Hepatocyte (in vitro differentiated cells): ENCODE measurements around the gene STT3B. TPM values are rescaled to one million over a fixed set of nuclear protein-coding genes. Genes with fewer than 3 reads are reported as not detected.

Experiments
- DNase-seq: peaks from one replicate; pipeline ENCODE4 v3.0.0-alpha.2; 2016; ENCODE audit warnings: low spot score
- H2AFZ ChIP-seq: fragments of 200-600 bp; sonication (generic); 2 replicates; pipeline ENCODE4 v1.6.0; 2016; ENCODE audit warnings: antibody characterized with exemption, mild to moderate bottlenecking
- H3K27ac ChIP-seq: fragments of 200-600 bp; sonication (generic); 2 replicates; pipeline ENCODE4 v1.5.1; 2016; ENCODE audit warnings: mild to moderate bottlenecking
- H3K27me3 ChIP-seq: fragments of 200-600 bp; sonication (generic); 2 replicates; pipeline ENCODE4 v1.6.1; 2016
- H3K36me3 ChIP-seq: fragments of 200-600 bp; sonication (generic); replicated peaks from 2 replicates; pipeline ENCODE4 v1.5.1; 2016; ENCODE audit warnings: low read depth; ENCODE audit not compliant: insufficient read depth
- H3K4me1 ChIP-seq: fragments of 200-600 bp; sonication (generic); 2 replicates; pipeline ENCODE4 v1.5.1; 2016; ENCODE audit warnings: mild to moderate bottlenecking, moderate library complexity; ENCODE audit not compliant: insufficient read depth
- H3K4me2 ChIP-seq: fragments of 200-600 bp; sonication (generic); 2 replicates; pipeline ENCODE4 v1.6.0; 2016
- H3K4me3 ChIP-seq: fragments of 200-600 bp; sonication (generic); 2 replicates; pipeline ENCODE4 v1.5.1; 2016; ENCODE audit warnings: mild to moderate bottlenecking
- H3K79me2 ChIP-seq: fragments of 200-600 bp; sonication (generic); 2 replicates; pipeline ENCODE4 v1.6.0; 2017; ENCODE audit warnings: mild to moderate bottlenecking
- H3K9me2 ChIP-seq: fragments of 200-600 bp; sonication (generic); replicated peaks from 2 replicates; pipeline ENCODE4 v1.6.0; 2017; ENCODE audit warnings: mild to moderate bottlenecking; ENCODE audit not compliant: insufficient read depth
- H3K9me3 ChIP-seq: fragments of 200-600 bp; sonication (generic); 2 replicates; pipeline ENCODE4 v1.5.1; 2016; ENCODE audit warnings: low read depth, mild to moderate bottlenecking
- H4K20me1 ChIP-seq: fragments of 200-600 bp; sonication (generic); 2 replicates; pipeline ENCODE4 v1.6.0; 2016; ENCODE audit warnings: mild to moderate bottlenecking; ENCODE audit not compliant: insufficient read depth, poor library complexity, severe bottlenecking
- CTCF ChIP-seq: fragments of 200-600 bp; sonication (generic); IDR thresholded peaks from 2 replicates; pipeline ENCODE4 v1.5.1; 2016; ENCODE audit warnings: antibody characterized with exemption, mild to moderate bottlenecking; ENCODE audit not compliant: poor library complexity
- EZH2 ChIP-seq: fragments of 200-600 bp; sonication (generic); IDR thresholded peaks from 2 replicates; pipeline ENCODE4 v1.6.1; 2016; ENCODE audit warnings: antibody characterized with exemption, mild to moderate bottlenecking, borderline replicate concordance
- EZH2phosphoT487 ChIP-seq: fragments of 200-600 bp; sonication (generic); IDR thresholded peaks from one replicate; pipeline ENCODE4 v1.6.1; 2018; ENCODE audit warnings: antibody characterized with exemption, mild to moderate bottlenecking, low read depth, moderate library complexity; ENCODE audit not compliant: unreplicated experiment, severe bottlenecking
- WGBS: methylation state at CpG from one replicate; pipeline ENCODE4 v1.1.6; 2016; ENCODE audit warnings: low lambda C conversion rate; ENCODE audit errors: missing lambda C conversion rate; 5-methylcytosine and 5-hydroxymethylcytosine counted together
- polyA plus RNA-seq: library from polyadenylated mRNA; unstranded; fragments of >200 nt; fragmentation: Nextera tagmentation; extraction: Ambion mirVana; gene quantifications from 2 replicates; pipeline ENCODE4 v1.2.1, GENCODE V29; 2016
- total RNA-seq: library from RNA; depleted of rRNA; stranded (reverse); fragments of >200 nt; gene quantifications from 2 replicates; pipeline ENCODE4 v1.2.3, GENCODE V29; 2014

The STT3B gene
- total and polyA plus RNA-seq, 2 experiments from 2014 or later, result 101 to 253 TPM

GRCh38 chr3:31645256-31645655 is 112.5 kb downstream of the STT3B start:
- no peaks in the 10 kb centered on the region for H3K79me2 ChIP-seq
- peaks cover 16% of the 10 kb centered on the region for H3K9me3 ChIP-seq
- no peak overlapping the region for H3K4me3 ChIP-seq
- no peaks in the 10 kb centered on the region for H4K20me1 ChIP-seq
- H3K27me3 ChIP-seq, result no peaks in the 10 kb centered on the region
- WGBS, result 92% methylated on average over 5 of the region's 5 CpGs
- TF ChIP-seq EZH2phosphoT487 (no peak), CTCF (no peak)
- no peaks in the 10 kb centered on the region for H3K9me2 ChIP-seq
- H2AFZ ChIP-seq, result no peak overlapping the region
- DNase-seq, result no peak
- H3K27ac ChIP-seq, result no peak overlapping the region
- no peaks in the 10 kb centered on the region for H3K4me1 ChIP-seq
- peaks cover 9% of the 10 kb centered on the region for H3K36me3 ChIP-seq
- no peak overlapping the region for H3K4me2 ChIP-seq

- H3K4me2 ChIP-seq, result no peak overlapping the region
- no peaks in the 10 kb centered on the region for H3K9me2 ChIP-seq
- no peak overlapping the region for H3K4me3 ChIP-seq
- no peak for DNase-seq
- no peaks in the 10 kb centered on the region for H3K4me1 ChIP-seq
- no peaks in the 10 kb centered on the region for H4K20me1 ChIP-seq
- no peak overlapping the region for H2AFZ ChIP-seq
- peaks cover 44% of the 10 kb centered on the region for H3K9me3 ChIP-seq
- H3K27me3 ChIP-seq, result no peaks in the 10 kb centered on the region
- no peak for TF ChIP-seq EZH2phosphoT487
- no peak for TF ChIP-seq CTCF
- no peak for TF ChIP-seq EZH2
- 99% methylated on average over 4 of the region's 4 CpGs for WGBS
- no peak overlapping the region for H3K27ac ChIP-seq
- peaks cover 9% of the 10 kb centered on the region for H3K36me3 ChIP-seq
- H3K79me2 ChIP-seq, result no peaks in the 10 kb centered on the region
Observed at GRCh38 chr3:31648286-31648968, 115.7 kb downstream of the STT3B start.

GRCh38 chr3:31652296-31652695 is 119.6 kb downstream of the STT3B start:
- Histone ChIP-seq H4K20me1 (no peaks in the 10 kb centered on the region), H3K4me3 (no peak overlapping the region), H3K79me2 (no peaks in the 10 kb centered on the region), H3K36me3 (peaks cover 9% of the 10 kb centered on the region), H3K27me3 (no peaks in the 10 kb centered on the region), H3K9me3 (peaks cover 54% of the 10 kb centered on the region), H3K4me2 (no peak overlapping the region), H2AFZ (no peak overlapping the region), H3K9me2 (no peaks in the 10 kb centered on the region), H3K27ac (no peak overlapping the region), H3K4me1 (no peaks in the 10 kb centered on the region)
- DNase-seq, result no peak
- no peak for TF ChIP-seq CTCF
- TF ChIP-seq EZH2, result no peak
- no peak for TF ChIP-seq EZH2phosphoT487

GRCh38 chr3:31653464-31653863 is 120.7 kb downstream of the STT3B start:
- Histone ChIP-seq H4K20me1 (no peaks in the 10 kb centered on the region), H3K36me3 (peaks cover 9% of the 10 kb centered on the region), H3K27ac (no peak overlapping the region), H2AFZ (no peak overlapping the region), H3K9me2 (no peaks in the 10 kb centered on the region), H3K4me1 (no peaks in the 10 kb centered on the region), H3K9me3 (peaks cover 54% of the 10 kb centered on the region), H3K4me2 (no peak overlapping the region), H3K27me3 (no peaks in the 10 kb centered on the region), H3K79me2 (no peaks in the 10 kb centered on the region), H3K4me3 (no peak overlapping the region)
- WGBS, result 100% methylated on average over 1 of the region's 1 CpG
- no peak for DNase-seq
- no peak for TF ChIP-seq EZH2phosphoT487
- TF ChIP-seq CTCF, result no peak
